Neural cell (in vitro differentiated cells): ENCODE data around the gene HACD2. TPM values are rescaled to one million over a fixed set of nuclear protein-coding genes. Genes with fewer than 3 reads are reported as not detected.

Source experiments
- H2AFZ ChIP-seq: fragments of 200-600, 300-800 bp; sonication (generic), shearing (Covaris generic); 2 replicates; pipeline ENCODE4 v1.6.0; 2014; ENCODE audit warnings: low read depth, mild to moderate bottlenecking, antibody characterized with exemption, low read length, moderate library complexity
- H3F3A ChIP-seq: fragments of 200-600 bp; shearing (Covaris generic); 2 replicates; pipeline ENCODE4 v1.6.1; 2016; ENCODE audit warnings: mild to moderate bottlenecking, moderate library complexity, mixed read lengths, antibody characterized with exemption, low read length; ENCODE audit not compliant: insufficient read depth, poor library complexity, severe bottlenecking
- H3K27ac ChIP-seq: fragments of 200-600, 300-800 bp; sonication (generic), shearing (Covaris generic); 2 replicates; pipeline ENCODE4 v1.5.1; 2014; ENCODE audit warnings: mild to moderate bottlenecking, low read length, moderate library complexity
- H3K27me3 ChIP-seq: fragments of 300-800, 200-600 bp; sonication (generic), shearing (Covaris generic); 2 replicates; pipeline ENCODE4 v1.6.0; 2014; ENCODE audit warnings: mild to moderate bottlenecking, low read depth, low read length, moderate library complexity; ENCODE audit not compliant: insufficient read depth
- H3K36me3 ChIP-seq: fragments of 300-800, 200-600 bp; sonication (generic), shearing (Covaris generic); 2 replicates; pipeline ENCODE4 v1.5.1; 2014; ENCODE audit warnings: mild to moderate bottlenecking, antibody characterized with exemption, low read length, moderate library complexity; ENCODE audit not compliant: insufficient read depth
- H3K4me2 ChIP-seq: fragments of 300-800, 200-600 bp; sonication (generic), shearing (Covaris generic); 2 replicates; pipeline ENCODE4 v1.6.0; 2014; ENCODE audit warnings: mild to moderate bottlenecking, low read length
- H3K4me3 ChIP-seq: fragments of 300-800, 200-600 bp; sonication (generic), shearing (Covaris generic); 2 replicates; pipeline ENCODE4 v1.5.1; 2014; ENCODE audit warnings: mild to moderate bottlenecking, low read length, moderate library complexity
- H3K79me2 ChIP-seq: fragments of 200-600 bp; shearing (Covaris generic); replicated peaks from 2 replicates; pipeline ENCODE4 v1.6.0; 2014; ENCODE audit warnings: mild to moderate bottlenecking, low read length, moderate library complexity; ENCODE audit not compliant: insufficient read depth
- H3K9ac ChIP-seq: fragments of 300-800, 200-600 bp; sonication (generic), shearing (Covaris generic); 2 replicates; pipeline ENCODE4 v1.6.1; 2016; ENCODE audit warnings: mild to moderate bottlenecking, low read length, mixed read lengths
- H3K9me2 ChIP-seq: fragments of 200-600 bp; shearing (Covaris generic); 2 replicates; pipeline ENCODE4 v1.6.1; 2016; ENCODE audit warnings: mild to moderate bottlenecking, low read length, mixed read lengths; ENCODE audit not compliant: insufficient read depth
- H3K9me3 ChIP-seq: fragments of 200-600, 300-800 bp; sonication (generic), shearing (Covaris generic); 2 replicates; pipeline ENCODE4 v1.6.1; 2016; ENCODE audit warnings: mild to moderate bottlenecking, mixed run types, low read length, moderate library complexity, mixed read lengths
- H4K20me1 ChIP-seq: fragments of 200-600 bp; shearing (Covaris generic); 2 replicates; pipeline ENCODE4 v1.6.1; 2016; ENCODE audit warnings: mild to moderate bottlenecking, mixed run types; ENCODE audit not compliant: insufficient read depth
- CTCF ChIP-seq: fragments of 450-650 bp; IDR thresholded peaks from 2 replicates; pipeline ENCODE4 v1.5.1; 2014; ENCODE audit warnings: antibody characterized with exemption, mild to moderate bottlenecking, moderate library complexity; ENCODE audit not compliant: poor library complexity, severe bottlenecking
- EP300 ChIP-seq: fragments of 450-650 bp; conservative IDR thresholded peaks from 2 replicates; pipeline ENCODE4 v1.6.1; 2014; ENCODE audit warnings: antibody characterized with exemption, mild to moderate bottlenecking, moderate library complexity; ENCODE audit not compliant: poor library complexity, severe bottlenecking
- EZH2 ChIP-seq: fragments of 200-600, 300-800 bp; shearing (Covaris generic), sonication (generic); IDR thresholded peaks from 2 replicates; pipeline ENCODE4 v1.6.1; 2014; ENCODE audit warnings: antibody characterized with exemption, low read length, borderline replicate concordance, mild to moderate bottlenecking; ENCODE audit not compliant: insufficient read depth, poor library complexity, severe bottlenecking
- MXI1 ChIP-seq: fragments of 450-650 bp; conservative IDR thresholded peaks from 2 replicates; pipeline ENCODE4 v1.6.1; 2014; ENCODE audit warnings: antibody characterized with exemption, mild to moderate bottlenecking; ENCODE audit not compliant: poor library complexity, severe bottlenecking
- POLR2AphosphoS5 ChIP-seq: IDR thresholded peaks from 2 replicates; pipeline ENCODE4 v1.6.1; 2012
- RAD21 ChIP-seq: fragments of 450-650 bp; conservative IDR thresholded peaks from 2 replicates; pipeline ENCODE4 v1.6.1; 2014; ENCODE audit warnings: antibody characterized with exemption, mild to moderate bottlenecking, moderate library complexity
- REST ChIP-seq: IDR thresholded peaks from 2 replicates; pipeline ENCODE4 v1.6.1; 2012; ENCODE audit warnings: borderline replicate concordance
- SMC3 ChIP-seq: fragments of 450-650 bp; conservative IDR thresholded peaks from 2 replicates; pipeline ENCODE4 v1.6.1; 2014; ENCODE audit warnings: antibody characterized with exemption, mild to moderate bottlenecking, moderate library complexity; ENCODE audit not compliant: poor library complexity
- TAF1 ChIP-seq: IDR thresholded peaks from 2 replicates; pipeline ENCODE4 v1.6.1; 2012; ENCODE audit warnings: low read depth
- polyA plus RNA-seq: library from polyadenylated mRNA; depleted of rRNA; stranded (reverse); fragments of >200 nt; gene quantifications from 2 replicates; pipeline ENCODE4 v1.2.3, GENCODE V29; 2014

HACD2 gene
- polyA plus RNA-seq, 1 donor from 2014 or later, result 28.0 TPM

- Histone ChIP-seq H2AFZ (no peak overlapping the region), H3K27me3 (peaks cover 27% of the 10 kb centered on the region), H3F3A (no peaks in the 10 kb centered on the region), H3K4me2 (peak overlapping the region; percentile 57), H3K9ac (no peak overlapping the region), H4K20me1 (no peaks in the 10 kb centered on the region), H3K4me3 (peak overlapping the region; percentile 62), H3K9me3 (no peaks in the 10 kb centered on the region), H3K36me3 (no peaks in the 10 kb centered on the region), H3K27ac (no peak overlapping the region), H3K9me2 (no peaks in the 10 kb centered on the region), H3K79me2 (peaks cover 12% of the 10 kb centered on the region)
- no peak for TF ChIP-seq TAF1
- TF ChIP-seq EZH2, result no peak
- no peak for TF ChIP-seq EP300
- TF ChIP-seq SMC3, result no peak
- TF ChIP-seq CTCF, result no peak
- no peak for TF ChIP-seq MXI1
- TF ChIP-seq REST, result no peak
- no peak for TF ChIP-seq RAD21
- TF ChIP-seq POLR2AphosphoS5, result no peak
Measured at GRCh38 chr3:123446210-123446609, 138.6 kb downstream of the HACD2 start.

GRCh38 chr3:123445702-123446101 lies 139.2 kb downstream of the HACD2 start:
- peak overlapping the region; percentile 57 for H3K4me2 ChIP-seq
- peaks cover 12% of the 10 kb centered on the region for H3K79me2 ChIP-seq
- no peaks in the 10 kb centered on the region for H4K20me1 ChIP-seq
- H3K27ac ChIP-seq, result no peak overlapping the region
- no peaks in the 10 kb centered on the region for H3K9me3 ChIP-seq
- H3K27me3 ChIP-seq, result peaks cover 22% of the 10 kb centered on the region
- H3K9me2 ChIP-seq, result no peaks in the 10 kb centered on the region
- H3K9ac ChIP-seq, result no peak overlapping the region
- no peaks in the 10 kb centered on the region for H3F3A ChIP-seq
- no peak for TF ChIP-seq EP300
- no peak for TF ChIP-seq MXI1
- TF ChIP-seq CTCF, result no peak
- TF ChIP-seq POLR2AphosphoS5, result no peak
- TF ChIP-seq SMC3, result no peak
- no peak for TF ChIP-seq REST
- no peak for TF ChIP-seq TAF1
- TF ChIP-seq RAD21, result no peak
- no peak for TF ChIP-seq EZH2
- peak overlapping the region; percentile 62 for H3K4me3 ChIP-seq
- no peaks in the 10 kb centered on the region for H3K36me3 ChIP-seq
- H2AFZ ChIP-seq, result no peak overlapping the region
